Colonic mucosa (tissue), 4 donors: Measurements from ENCODE around the gene MEIS3. TPM values are rescaled to one million over a fixed set of nuclear protein-coding genes. Genes with fewer than 3 reads are reported as not detected.

Source experiments
- DNase-seq: peaks from one replicate; pipeline ENCODE4 v3.0.0-alpha.2; 2020
- H3K27ac ChIP-seq: fragments of 200-600 bp; one replicate; pipeline ENCODE4 v1.8.0; 2021
- H3K27me3 ChIP-seq: fragments of 200-600 bp; one replicate; pipeline ENCODE4 v1.8.0; 2021
- H3K36me3 ChIP-seq: fragments of 200-600 bp; one replicate; pipeline ENCODE4 v1.8.0; 2021
- H3K4me1 ChIP-seq: fragments of 200-600 bp; one replicate; pipeline ENCODE4 v1.8.0; 2021; ENCODE audit warnings: mild to moderate bottlenecking
- H3K4me3 ChIP-seq: fragments of 200-600 bp; one replicate; pipeline ENCODE4 v1.8.0; 2021
- H3K9ac ChIP-seq, 2 donors: one replicate each; pipeline ENCODE4 v1.7.0; 2013; ENCODE audit warnings: control low read depth in 2 of 2, low read depth in 2 of 2, low read length in 2 of 2
- H3K9me3 ChIP-seq: fragments of 200-600 bp; one replicate; pipeline ENCODE4 v1.8.0; 2021
- CTCF ChIP-seq: fragments of 200-600 bp; IDR thresholded peaks from one replicate; pipeline ENCODE4 v1.8.0; 2022; ENCODE audit warnings: antibody characterized with exemption, mild to moderate bottlenecking
- intact Hi-C: fragments of 100-400 bp; cut with DNase I; formaldehyde crosslinking; loops from one replicate; pipeline ENCODE4 v1.14.1; 2022
- total RNA-seq, 2 donors: library from RNA; stranded (reverse); fragmentation: NEBNext Ultra II Directional in 1 of 2; extraction: Animal tissue kit (Norgen Biotek cat#: 25700) in 1 of 2; gene quantifications; one replicate each; pipeline ENCODE4 v1.2.1, GENCODE V29; 2021
- donor health status: healthy.
- donor health status: DM: no; HTN: no; CAD: no.
- donor health status: DM: no; HTN: no; CAD: no.

MEIS3 gene
- total RNA-seq, 2 donors from 2014 or later: 2.3 to 2.6 TPM

GRCh38 chr19:47435196-47435595 lies 15.9 kb upstream of the MEIS3 start:
- H3K27me3 ChIP-seq: peaks cover 3% of the 10 kb centered on the region
- DNase-seq: no peak
- no peak overlapping the region for H3K9ac ChIP-seq
- H3K4me1 ChIP-seq: peaks cover 3% of the 10 kb centered on the region
- no peaks in the 10 kb centered on the region for H3K9me3 ChIP-seq
- no peak overlapping the region for H3K4me3 ChIP-seq
- intact Hi-C loops: loop anchor here (5.0 kb wide), 1 partner anchor 82 kb away; the partner anchor contains the start of gene NAPA
- no peak for TF ChIP-seq CTCF
- no peak overlapping the region for H3K27ac ChIP-seq
- no peaks in the 10 kb centered on the region for H3K36me3 ChIP-seq

- Histone ChIP-seq H3K4me3 (no peak overlapping the region), H3K4me1 (peaks cover 8% of the 10 kb centered on the region), H3K9ac (no peak overlapping the region), H3K36me3 (no peaks in the 10 kb centered on the region), H3K9me3 (no peaks in the 10 kb centered on the region), H3K27ac (no peak overlapping the region), H3K27me3 (peaks cover 8% of the 10 kb centered on the region)
- DNase-seq: no peak
- intact Hi-C loops: no loop called here
- TF ChIP-seq CTCF: no peak
Observed at GRCh38 chr19:47434088-47434487, 14.8 kb upstream of the MEIS3 start.

- H3K27me3 ChIP-seq: peaks cover 8% of the 10 kb centered on the region
Observed at GRCh38 chr19:47433121-47433520, 13.8 kb upstream of the MEIS3 start.

DNA sequence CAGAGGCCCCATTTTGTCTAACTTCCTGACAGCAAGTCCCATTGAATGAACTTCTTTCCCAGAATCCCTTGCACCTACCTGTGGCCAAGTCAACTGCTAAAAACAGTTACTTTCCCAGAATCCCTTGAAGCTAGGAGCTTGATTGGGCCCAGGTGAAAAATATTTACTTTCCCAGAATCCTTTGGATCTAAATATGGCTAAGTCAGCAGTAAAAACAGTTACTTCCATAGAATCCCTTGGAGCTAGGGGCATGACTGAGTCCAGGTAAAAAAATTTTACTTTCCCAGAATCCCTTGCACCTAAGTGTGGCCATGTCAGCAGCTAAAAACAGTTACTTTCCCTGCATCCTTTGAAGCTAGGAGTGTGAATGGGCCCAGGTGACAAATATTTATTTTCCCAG lies 13.2 kb upstream of the MEIS3 start:
- Histone ChIP-seq H3K9me3 (no peaks in the 10 kb centered on the region), H3K9ac (no peak overlapping the region), H3K4me1 (peaks cover 8% of the 10 kb centered on the region), H3K27me3 (peaks cover 8% of the 10 kb centered on the region), H3K36me3 (no peaks in the 10 kb centered on the region), H3K27ac (no peak overlapping the region), H3K4me3 (no peak overlapping the region)
- TF ChIP-seq CTCF: no peak
- intact Hi-C loops: no loop called here
- no peak for DNase-seq

More at GRCh38 chr19:47433121-47433520, 13.8 kb upstream of the MEIS3 start:
- no peaks in the 10 kb centered on the region for H3K36me3 ChIP-seq
- H3K4me3 ChIP-seq: no peak overlapping the region
- peaks cover 8% of the 10 kb centered on the region for H3K4me1 ChIP-seq
- no peak overlapping the region for H3K27ac ChIP-seq
- no peak for TF ChIP-seq CTCF
- no peak for DNase-seq
- H3K9ac ChIP-seq: no peak overlapping the region
- H3K9me3 ChIP-seq: no peaks in the 10 kb centered on the region
- intact Hi-C loops: no loop called here

DNA sequence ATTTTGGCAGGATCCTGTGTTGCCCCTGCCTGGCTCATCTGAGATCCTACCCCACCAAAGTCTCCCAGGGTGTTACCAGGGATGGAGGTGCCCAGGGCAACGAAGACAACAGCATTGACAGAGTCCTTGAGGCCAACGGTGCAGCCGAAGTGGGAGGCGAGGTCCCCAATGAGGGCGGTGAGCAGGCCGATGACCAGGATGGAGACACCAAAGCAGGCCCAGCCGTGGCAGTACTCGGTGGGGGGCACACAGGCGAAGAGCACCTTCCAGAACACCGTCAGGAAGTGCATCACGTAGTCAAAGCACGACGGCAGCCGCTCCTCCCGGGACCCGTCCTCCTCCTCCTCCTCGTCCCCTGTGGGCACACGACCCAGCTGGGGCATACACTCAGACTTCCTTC lies 12.8 kb upstream of the MEIS3 start:
- Histone ChIP-seq H3K4me3 (no peak overlapping the region), H3K9me3 (no peaks in the 10 kb centered on the region), H3K27ac (no peak overlapping the region), H3K4me1 (peaks cover 8% of the 10 kb centered on the region), H3K9ac (no peak overlapping the region), H3K27me3 (peaks cover 8% of the 10 kb centered on the region), H3K36me3 (no peaks in the 10 kb centered on the region)
- no peak for DNase-seq
- intact Hi-C loops: no loop called here
- no peak for TF ChIP-seq CTCF
